Omental fat pad (tissue), 4 donors: ENCODE data around the gene ZNF488. TPM values are rescaled to one million over a fixed set of nuclear protein-coding genes. Genes with fewer than 3 reads are reported as not detected.

Experiments used
- ATAC-seq: fragments of 150-250 bp; one replicate; pipeline ENCODE4 v1.9.1; 2016; ENCODE audit warnings: mild to moderate bottlenecking, moderate library complexity; ENCODE audit not compliant: low FRiP score
- DNase-seq: peaks from one replicate; pipeline ENCODE4 v3.0.0-alpha.2; 2019; ENCODE audit warnings: low spot score
- CTCF ChIP-seq, 3 donors: fragments of 450-650 bp; IDR thresholded peaks; one replicate each; pipeline ENCODE4 v1.5.1; 2016 to 2017; ENCODE audit warnings: antibody characterized with exemption in 3 of 3, mild to moderate bottlenecking in 3 of 3, moderate library complexity in 2 of 3
- total RNA-seq, 4 donors: library from RNA; depleted of rRNA; stranded (reverse); fragments of >200 nt; gene quantifications; one replicate each; pipeline ENCODE4 v1.1.0, GENCODE V29; 2016

ZNF488 gene
- total RNA-seq, 4 donors from 2014 or later: 0.19 to 0.25 TPM; not detected in 2

GRCh38 chr10:47359626-47360418, 24.3 kb downstream of the ZNF488 start:
- DNase-seq: no peak
- no peak for TF ChIP-seq CTCF (IDR thresholded peaks at IDR 0.05)
- no peak for ATAC-seq

GRCh38 chr10:47359101-47359500, 25.0 kb downstream of the ZNF488 start:
- no peak for TF ChIP-seq CTCF (IDR thresholded peaks at IDR 0.05)
- no peak for DNase-seq

GRCh38 chr10:47358457-47358856, 25.6 kb downstream of the ZNF488 start:
- TF ChIP-seq CTCF (IDR thresholded peaks at IDR 0.05): no peak
- no peak for DNase-seq
- no peak for ATAC-seq

More at GRCh38 chr10:47359101-47359500, 25.0 kb downstream of the ZNF488 start:
- ATAC-seq: no peak

GRCh38 chr10:47357911-47358310, 26.2 kb downstream of the ZNF488 start:
- no peak for ATAC-seq
- no peak for TF ChIP-seq CTCF (IDR thresholded peaks at IDR 0.05)
- no peak for DNase-seq

GRCh38 chr10:47357131-47357582, 26.9 kb downstream of the ZNF488 start:
- DNase-seq: no peak
- no peak for ATAC-seq
- no peak for TF ChIP-seq CTCF (IDR thresholded peaks at IDR 0.05)

GRCh38 chr10:47356708-47357107, 27.4 kb downstream of the ZNF488 start:
- ATAC-seq (no peak), DNase-seq (no peak)
- no peak for TF ChIP-seq CTCF (IDR thresholded peaks at IDR 0.05)

- ATAC-seq: no peak
- no peak for TF ChIP-seq CTCF (IDR thresholded peaks at IDR 0.05)
- DNase-seq: no peak
Measured at GRCh38 chr10:47354900-47355299, 29.2 kb downstream of the ZNF488 start.
